ENCODE data around the gene TNFRSF12A.
"Not testable (repeated sequence)": the region's sequence is repeated elsewhere in the genome, so short reads cannot be mapped to it uniquely, and the experiment has no call there.

TNFRSF12A gene

DNA sequence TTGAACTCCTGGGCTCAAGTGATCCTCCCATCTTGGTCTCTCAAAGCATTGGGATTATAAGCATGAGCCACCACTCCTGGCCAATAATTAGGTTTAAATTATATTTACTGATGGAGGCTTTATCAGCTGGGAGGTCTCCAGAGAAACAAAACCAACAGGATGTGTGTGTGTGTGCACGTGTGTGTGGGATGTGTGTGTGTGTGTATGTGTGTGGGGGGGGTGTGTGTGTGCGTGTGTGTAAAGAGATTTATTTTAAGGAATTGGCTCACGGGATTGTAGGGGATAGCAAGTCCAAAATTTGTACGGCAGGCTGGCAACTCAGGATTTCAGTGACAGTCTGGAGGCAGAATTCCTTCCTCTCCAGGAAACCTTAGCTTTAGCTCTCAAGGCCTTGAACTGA lies 30.8 kb downstream of the TNFRSF12A start:
- Mint-ChIP-seq H3K27me3 (peaks cover 17% of the 10 kb centered on the region), H3K4me1 (peaks cover 23% of the 10 kb centered on the region), H3K9me3 (no peaks in the 10 kb centered on the region), H3K27ac (no peak overlapping the region), H3K4me3 (no peak overlapping the region), H3K36me3 (ENCODE audit: low read depth) (peaks cover 5% of the 10 kb centered on the region)
- DNase-seq (no peak), ATAC-seq (no peak)

GRCh38 chr16:3051494-3051893 lies 31.3 kb downstream of the TNFRSF12A start:
- ATAC-seq = no peak
- Mint-ChIP-seq H3K27me3 (peaks cover 17% of the 10 kb centered on the region), H3K27ac (no peak overlapping the region), H3K4me3 (no peak overlapping the region), H3K36me3 (ENCODE audit: low read depth) (peaks cover 5% of the 10 kb centered on the region), H3K9me3 (no peaks in the 10 kb centered on the region), H3K4me1 (peaks cover 26% of the 10 kb centered on the region)
- no peak for DNase-seq

GRCh38 chr16:3052571-3053329 lies 32.6 kb downstream of the TNFRSF12A start:
- not testable (repeated sequence) for H3K4me3 Mint-ChIP-seq

DNA sequence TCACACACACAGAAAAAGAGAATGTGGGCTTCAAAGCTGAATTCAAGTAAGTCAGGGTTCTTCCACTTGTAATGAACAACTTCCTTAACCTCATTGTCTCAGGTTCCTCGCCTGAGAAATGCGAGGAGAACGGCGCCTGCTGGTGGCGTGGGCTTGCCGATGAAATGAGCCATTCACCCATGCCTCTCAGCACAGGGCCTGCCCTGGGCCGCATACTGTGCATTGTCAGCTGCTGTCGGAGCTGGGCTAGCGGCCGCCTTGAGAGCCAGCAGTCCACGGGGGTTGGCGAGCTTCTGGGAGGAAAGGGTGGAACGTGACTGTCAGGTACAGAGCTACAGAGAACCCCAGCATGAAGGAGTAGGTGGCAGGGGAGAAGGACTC lies 33.2 kb downstream of the TNFRSF12A start:
- H3K27me3 Mint-ChIP-seq; H3K36me3 Mint-ChIP-seq (ENCODE audit: low read depth); H3K27ac Mint-ChIP-seq; H3K4me3 Mint-ChIP-seq; DNase-seq; H3K9me3 Mint-ChIP-seq: not testable (repeated sequence)
- peak; percentile 55 for ATAC-seq
- peaks cover 37% of the 10 kb centered on the region for H3K4me1 Mint-ChIP-seq

More at GRCh38 chr16:3052571-3053329, 32.6 kb downstream of the TNFRSF12A start:
- DNase-seq; H3K27ac Mint-ChIP-seq; H3K27me3 Mint-ChIP-seq; H3K9me3 Mint-ChIP-seq; H3K36me3 Mint-ChIP-seq (ENCODE audit: low read depth): not testable (repeated sequence)
- peaks cover 38% of the 10 kb centered on the region for H3K4me1 Mint-ChIP-seq
- peak; percentile 60 for ATAC-seq

GRCh38 chr16:3054965-3055733 lies 35.0 kb downstream of the TNFRSF12A start:
- H3K4me3 Mint-ChIP-seq = peak overlapping the region; percentile 16
- H3K4me1 Mint-ChIP-seq = peaks cover 43% of the 10 kb centered on the region
- DNase-seq (no peak), ATAC-seq (no peak)
- H3K36me3 Mint-ChIP-seq (ENCODE audit: low read depth) = peaks cover 8% of the 10 kb centered on the region
- no peaks in the 10 kb centered on the region for H3K27me3 Mint-ChIP-seq
- no peaks in the 10 kb centered on the region for H3K9me3 Mint-ChIP-seq
- H3K27ac Mint-ChIP-seq = peak overlapping the region; percentile 18

DNA sequence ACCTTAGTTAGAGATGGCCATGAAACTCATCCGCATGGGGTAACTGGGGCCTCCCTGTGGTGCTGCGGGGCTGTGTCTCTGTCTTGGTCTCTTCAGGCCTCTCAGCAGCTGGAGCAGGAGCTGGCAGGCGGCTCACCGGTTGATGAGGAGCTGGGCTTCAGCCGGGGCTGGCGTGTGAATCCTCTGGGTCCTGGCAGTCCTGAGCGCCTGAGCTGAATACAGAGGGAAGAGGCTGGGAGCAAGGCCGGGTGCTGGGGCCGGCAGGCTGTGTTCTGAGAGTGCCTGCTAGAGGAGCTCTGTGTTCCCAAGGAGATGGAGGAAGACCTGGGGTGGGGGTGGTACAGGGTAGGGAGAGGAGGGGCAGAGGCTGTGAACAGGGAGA lies 35.6 kb downstream of the TNFRSF12A start:
- DNase-seq; H3K27me3 Mint-ChIP-seq; H3K27ac Mint-ChIP-seq; H3K9me3 Mint-ChIP-seq; H3K4me3 Mint-ChIP-seq; H3K36me3 Mint-ChIP-seq (ENCODE audit: low read depth); ATAC-seq: not testable (repeated sequence)
- peaks cover 48% of the 10 kb centered on the region for H3K4me1 Mint-ChIP-seq

- Mint-ChIP-seq H3K4me1 (peaks cover 46% of the 10 kb centered on the region), H3K27ac (no peak overlapping the region), H3K4me3 (peak overlapping the region; percentile 21), H3K27me3 (no peaks in the 10 kb centered on the region), H3K36me3 (ENCODE audit: low read depth) (peaks cover 8% of the 10 kb centered on the region), H3K9me3 (no peaks in the 10 kb centered on the region)
- no peak for ATAC-seq
- DNase-seq = no peak
These were observed 36.4 kb downstream of the TNFRSF12A start for GRCh38 chr16:3056336-3057180.

DNA sequence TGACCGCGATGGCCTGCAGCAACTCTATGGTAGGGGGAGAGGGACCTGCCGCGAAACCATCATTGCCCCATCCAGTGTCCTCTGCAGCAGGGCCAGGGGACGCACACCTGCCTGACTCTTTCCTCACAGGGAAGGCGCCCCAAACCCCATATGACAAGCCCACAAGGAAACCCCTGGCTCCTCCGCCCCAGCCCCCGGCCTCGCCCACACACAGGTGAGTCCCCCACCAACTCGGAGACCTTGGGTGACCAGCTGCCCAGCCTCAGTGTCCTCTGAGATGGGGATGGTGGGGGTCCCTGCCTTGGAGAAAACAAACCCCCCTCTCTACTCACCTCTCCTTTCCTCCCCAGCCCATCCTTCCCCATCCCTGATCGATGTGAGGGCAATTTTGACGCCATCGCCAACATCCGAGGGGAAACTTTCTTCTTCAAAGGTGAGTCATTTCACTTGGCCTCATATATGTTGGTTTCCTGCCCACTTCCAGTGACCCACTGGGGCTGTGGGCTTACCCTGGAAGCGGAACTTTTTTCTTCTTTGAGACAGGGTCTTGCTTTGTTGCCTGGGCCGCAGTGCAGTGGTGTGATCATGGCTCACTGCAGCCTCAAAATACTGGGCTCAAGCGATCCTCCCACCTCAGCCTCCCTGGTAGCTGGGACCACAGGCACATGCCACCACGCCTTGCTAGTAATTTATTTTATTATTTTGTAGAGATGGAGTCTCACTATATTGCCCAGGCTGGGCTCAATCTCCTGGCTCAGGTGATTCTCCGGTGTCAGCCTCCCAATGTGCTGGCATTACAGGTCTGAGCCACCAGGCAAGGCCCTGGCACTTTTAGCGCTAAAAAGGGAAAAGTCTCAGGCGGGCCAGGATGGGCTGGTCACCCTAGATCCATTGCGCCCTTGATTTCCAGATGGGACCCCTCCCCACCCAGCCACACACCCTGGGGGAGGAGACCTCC lies 37.3 kb downstream of the TNFRSF12A start:
- Mint-ChIP-seq H3K4me1 (peaks cover 51% of the 10 kb centered on the region), H3K27ac (peak overlapping the region; percentile 49)

DNA sequence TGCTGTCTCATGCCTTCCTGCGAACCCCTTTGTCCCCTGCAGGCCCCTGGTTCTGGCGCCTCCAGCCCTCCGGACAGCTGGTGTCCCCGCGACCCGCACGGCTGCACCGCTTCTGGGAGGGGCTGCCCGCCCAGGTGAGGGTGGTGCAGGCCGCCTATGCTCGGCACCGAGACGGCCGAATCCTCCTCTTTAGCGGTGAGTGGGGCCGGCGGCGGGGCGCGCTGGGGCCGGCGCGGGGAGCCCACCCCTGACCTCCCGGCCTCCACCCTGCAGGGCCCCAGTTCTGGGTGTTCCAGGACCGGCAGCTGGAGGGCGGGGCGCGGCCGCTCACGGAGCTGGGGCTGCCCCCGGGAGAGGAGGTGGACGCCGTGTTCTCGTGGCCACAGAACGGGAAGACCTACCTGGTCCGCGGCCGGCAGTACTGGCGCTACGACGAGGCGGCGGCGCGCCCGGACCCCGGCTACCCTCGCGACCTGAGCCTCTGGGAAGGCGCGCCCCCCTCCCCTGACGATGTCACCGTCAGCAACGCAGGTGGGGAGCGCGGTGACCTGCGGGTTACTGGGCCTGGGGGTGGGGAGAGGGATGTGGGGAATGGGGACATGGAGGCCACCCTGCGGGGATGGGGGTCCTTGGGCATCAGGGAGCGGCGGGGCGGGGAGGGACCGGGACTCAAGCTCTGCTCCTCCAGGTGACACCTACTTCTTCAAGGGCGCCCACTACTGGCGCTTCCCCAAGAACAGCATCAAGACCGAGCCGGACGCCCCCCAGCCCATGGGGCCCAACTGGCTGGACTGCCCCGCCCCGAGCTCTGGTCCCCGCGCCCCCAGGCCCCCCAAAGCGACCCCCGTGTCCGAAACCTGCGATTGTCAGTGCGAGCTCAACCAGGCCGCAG lies 38.2 kb downstream of the TNFRSF12A start:
- Mint-ChIP-seq H3K4me3 (peak overlapping the region; percentile 81), H3K36me3 (ENCODE audit: low read depth) (peaks cover 8% of the 10 kb centered on the region), H3K4me1 (peaks cover 59% of the 10 kb centered on the region), H3K9me3 (no peaks in the 10 kb centered on the region), H3K27ac (peak overlapping the region; percentile 65), H3K27me3 (no peaks in the 10 kb centered on the region)
- DNase-seq (peak; percentile 66), ATAC-seq (peak; percentile 26)

More for the DNA sequence above, 37.3 kb downstream of the TNFRSF12A start:
- no peak for DNase-seq
- peak overlapping the region; percentile 43 for H3K4me3 Mint-ChIP-seq
- no peaks in the 10 kb centered on the region for H3K27me3 Mint-ChIP-seq
- H3K36me3 Mint-ChIP-seq (ENCODE audit: low read depth) = peaks cover 8% of the 10 kb centered on the region
- no peak for ATAC-seq
- H3K9me3 Mint-ChIP-seq = no peaks in the 10 kb centered on the region

DNA sequence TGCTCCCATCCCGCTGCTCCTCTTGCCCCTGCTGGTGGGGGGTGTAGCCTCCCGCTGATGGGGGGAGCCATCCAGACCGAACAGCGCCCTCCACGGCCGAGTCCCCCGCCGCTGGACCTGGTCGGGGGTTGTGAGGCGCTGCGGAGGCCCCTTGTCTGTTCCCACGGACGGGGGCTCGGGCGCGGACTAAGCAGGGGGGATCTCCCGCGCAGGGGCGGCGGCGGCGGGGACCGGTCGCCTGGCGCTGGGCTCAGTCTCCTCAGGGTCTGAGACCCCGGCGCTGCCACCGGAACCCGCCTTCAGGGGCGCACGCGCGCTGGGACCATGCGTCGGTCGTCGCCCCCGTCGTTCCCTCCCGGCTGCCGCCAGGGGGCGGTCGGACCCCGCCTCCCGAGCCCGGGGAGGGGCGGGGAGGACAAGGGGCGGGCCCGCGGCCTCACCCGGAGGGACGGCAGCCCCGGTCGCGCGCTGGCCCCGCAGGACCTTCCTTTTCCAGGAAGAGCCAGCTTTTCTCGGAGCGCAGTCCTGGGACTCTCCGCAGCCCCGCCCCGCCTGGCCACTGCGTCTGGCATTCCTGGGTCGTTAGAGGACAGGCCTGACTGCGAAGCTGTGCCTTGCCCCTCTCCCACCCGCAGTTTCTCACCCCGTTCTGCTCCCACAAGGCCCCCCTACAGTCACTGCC lies 39.0 kb downstream of the TNFRSF12A start:
- Mint-ChIP-seq H3K36me3 (ENCODE audit: low read depth) (peaks cover 8% of the 10 kb centered on the region), H3K27ac (peak overlapping the region; percentile 91)

GRCh38 chr16:3059723-3060242 lies 39.6 kb downstream of the TNFRSF12A start:
- peaks cover 7% of the 10 kb centered on the region for H3K36me3 Mint-ChIP-seq (ENCODE audit: low read depth)
- H3K4me1 Mint-ChIP-seq = peaks cover 63% of the 10 kb centered on the region
- DNase-seq (no peak), ATAC-seq (no peak)
- peak overlapping the region; percentile 91 for H3K27ac Mint-ChIP-seq
- H3K4me3 Mint-ChIP-seq = peak overlapping the region; percentile 79
- H3K27me3 Mint-ChIP-seq = no peaks in the 10 kb centered on the region
- H3K9me3 Mint-ChIP-seq = no peaks in the 10 kb centered on the region

More for the DNA sequence above, 39.0 kb downstream of the TNFRSF12A start:
- Mint-ChIP-seq H3K4me3 (peak overlapping the region; percentile 81), H3K9me3 (no peaks in the 10 kb centered on the region), H3K27me3 (no peaks in the 10 kb centered on the region), H3K4me1 (peaks cover 61% of the 10 kb centered on the region)
- DNase-seq (peak; percentile 92), ATAC-seq (peak; percentile 89)

- ATAC-seq (no peak), DNase-seq (no peak)
- H3K27ac Mint-ChIP-seq = peak overlapping the region; percentile 91
- no peaks in the 10 kb centered on the region for H3K9me3 Mint-ChIP-seq
- no peaks in the 10 kb centered on the region for H3K27me3 Mint-ChIP-seq
- peak overlapping the region; percentile 79 for H3K4me3 Mint-ChIP-seq
- H3K4me1 Mint-ChIP-seq = peaks cover 63% of the 10 kb centered on the region
- peaks cover 5% of the 10 kb centered on the region for H3K36me3 Mint-ChIP-seq (ENCODE audit: low read depth)
These were observed 40.4 kb downstream of the TNFRSF12A start for GRCh38 chr16:3060339-3061127.

Data from activated naive CD8-positive, alpha-beta T cell treated with anti-CD3 and anti-CD28 coated beads, Interleukin-2, amount 50 U/mL, for 24 hours (primary cell).